HEK293 (cell line): ENCODE results near the gene BTRC.

Experiments
- HOXD13 ChIP-seq: sonication (generic); formaldehyde crosslinking; IDR thresholded peaks from 2 replicates; pipeline ENCODE4 v1.8.0; 2022; ENCODE audit warnings: missing genetic modification reagents, borderline replicate concordance
- IKZF3 ChIP-seq: fragments of 450-650 bp; IDR thresholded peaks from 2 replicates; pipeline ENCODE4 v1.5.0; 2018; ENCODE audit warnings: missing biosample characterization, mild to moderate bottlenecking, missing genetic modification characterization, moderate library complexity
- KLF10 ChIP-seq: fragments of 450-650 bp; IDR thresholded peaks from 2 replicates; pipeline ENCODE4 v1.5.1; 2018; ENCODE audit warnings: missing biosample characterization, mild to moderate bottlenecking, missing genetic modification characterization
- PRDM1 ChIP-seq: fragments of 450-650 bp; formaldehyde crosslinking; IDR thresholded peaks from 2 replicates; pipeline ENCODE4; 2016; ENCODE audit warnings: missing biosample characterization, missing genetic modification characterization
- RBAK ChIP-seq: fragments of 450-650 bp; formaldehyde crosslinking; IDR thresholded peaks from 2 replicates; pipeline ENCODE4 v1.5.1; 2016; ENCODE audit warnings: missing biosample characterization, missing genetic modification characterization
- TCF7L2 ChIP-seq: IDR thresholded peaks from 2 replicates; pipeline ENCODE4 v1.6.1; 2011; ENCODE audit warnings: low read depth, mild to moderate bottlenecking, inconsistent platforms, low read length, moderate library complexity, borderline replicate concordance
- YY1 ChIP-seq: fragments of 450-650 bp; formaldehyde crosslinking; IDR thresholded peaks from 2 replicates; pipeline ENCODE4 v1.5.1; 2018; ENCODE audit warnings: missing biosample characterization, missing genetic modification characterization
- ZNF10 ChIP-seq: fragments of 450-650 bp; formaldehyde crosslinking; IDR thresholded peaks from 2 replicates; pipeline ENCODE4 v1.5.1; 2017; ENCODE audit warnings: missing biosample characterization, missing genetic modification characterization
- ZNF175 ChIP-seq: fragments of 450-650 bp; formaldehyde crosslinking; IDR thresholded peaks from 2 replicates; pipeline ENCODE4 v1.5.1; 2016; ENCODE audit warnings: missing biosample characterization, missing genetic modification characterization
- ZNF202 ChIP-seq: fragments of 450-650 bp; formaldehyde crosslinking; IDR thresholded peaks from 2 replicates; pipeline ENCODE4 v1.5.1; 2016; ENCODE audit warnings: missing biosample characterization, missing genetic modification characterization, borderline replicate concordance
- ZNF391 ChIP-seq: fragments of 450-650 bp; formaldehyde crosslinking; IDR thresholded peaks from 2 replicates; pipeline ENCODE4 v1.5.1; 2016; ENCODE audit warnings: low read depth, missing biosample characterization, missing genetic modification characterization, borderline replicate concordance
- ZNF394 ChIP-seq: fragments of 450-650 bp; formaldehyde crosslinking; IDR thresholded peaks from 2 replicates; pipeline ENCODE4 v1.5.1; 2016; ENCODE audit warnings: missing biosample characterization, missing genetic modification characterization, mild to moderate bottlenecking, moderate library complexity, borderline replicate concordance
- ZNF404 ChIP-seq: fragments of 450-650 bp; formaldehyde crosslinking; IDR thresholded peaks from 2 replicates; pipeline ENCODE4 v1.5.1; 2017; ENCODE audit warnings: missing biosample characterization, missing genetic modification characterization
- ZNF433 ChIP-seq: fragments of 450-650 bp; formaldehyde crosslinking; IDR thresholded peaks from 2 replicates; pipeline ENCODE4 v1.5.1; 2016; ENCODE audit warnings: missing biosample characterization, missing genetic modification characterization, low read depth
- ZNF473 ChIP-seq: fragments of 450-650 bp; formaldehyde crosslinking; IDR thresholded peaks from 2 replicates; pipeline ENCODE4 v1.5.1; 2017; ENCODE audit warnings: missing biosample characterization, missing genetic modification characterization
- ZNF571 ChIP-seq: fragments of 450-650 bp; formaldehyde crosslinking; IDR thresholded peaks from 2 replicates; pipeline ENCODE4 v1.5.0; 2017; ENCODE audit warnings: missing biosample characterization, missing genetic modification characterization
- ZNF596 ChIP-seq: fragments of 450-650 bp; IDR thresholded peaks from 2 replicates; pipeline ENCODE4 v1.5.0; 2018; ENCODE audit warnings: missing biosample characterization, mild to moderate bottlenecking, missing genetic modification characterization, moderate library complexity
- ZNF610 ChIP-seq: fragments of 450-650 bp; formaldehyde crosslinking; IDR thresholded peaks from 2 replicates; pipeline ENCODE4 v1.5.1; 2016; ENCODE audit warnings: missing biosample characterization, missing genetic modification characterization, borderline replicate concordance
- ZNF664 ChIP-seq: fragments of 450-650 bp; formaldehyde crosslinking; IDR thresholded peaks from 2 replicates; pipeline ENCODE4 v1.5.1; 2016; ENCODE audit warnings: missing biosample characterization, missing genetic modification characterization
- ZNF677 ChIP-seq: fragments of 450-650 bp; IDR thresholded peaks from 2 replicates; pipeline ENCODE4 v1.5.0; 2018; ENCODE audit warnings: missing biosample characterization, mild to moderate bottlenecking, missing genetic modification characterization, moderate library complexity
- ZNF701 ChIP-seq: fragments of 450-650 bp; formaldehyde crosslinking; IDR thresholded peaks from 2 replicates; pipeline ENCODE4 v1.5.1; 2016; ENCODE audit warnings: missing biosample characterization, missing genetic modification characterization
- ZNF747 ChIP-seq: fragments of 450-650 bp; formaldehyde crosslinking; IDR thresholded peaks from 2 replicates; pipeline ENCODE4 v1.5.1; 2016; ENCODE audit warnings: missing biosample characterization, missing genetic modification characterization
- ZNF777 ChIP-seq: fragments of 450-650 bp; formaldehyde crosslinking; IDR thresholded peaks from 2 replicates; pipeline ENCODE4 v1.5.1; 2017; ENCODE audit warnings: missing biosample characterization, missing genetic modification characterization, borderline replicate concordance
- ZNF785 ChIP-seq: fragments of 450-650 bp; formaldehyde crosslinking; IDR thresholded peaks from 2 replicates; pipeline ENCODE4 v1.5.1; 2016; ENCODE audit warnings: missing biosample characterization, missing genetic modification characterization
- ZNF792 ChIP-seq: fragments of 450-650 bp; formaldehyde crosslinking; IDR thresholded peaks from 2 replicates; pipeline ENCODE4 v1.5.1; 2016; ENCODE audit warnings: missing biosample characterization, missing genetic modification characterization
- ZNF830 ChIP-seq: fragments of 450-650 bp; IDR thresholded peaks from 2 replicates; pipeline ENCODE4 v1.5.0; 2018; ENCODE audit warnings: missing biosample characterization, missing genetic modification characterization, low read depth, mild to moderate bottlenecking, moderate library complexity
- ZSCAN16 ChIP-seq: fragments of 450-650 bp; formaldehyde crosslinking; IDR thresholded peaks from 2 replicates; pipeline ENCODE4 v1.5.1; 2016; ENCODE audit warnings: missing biosample characterization, missing genetic modification characterization
- TF ChIP-seq, protein P1 (sequence below): fragments of 450-650 bp; formaldehyde crosslinking; IDR thresholded peaks from 2 replicates; pipeline ENCODE4 v1.5.1; 2016; ENCODE audit warnings: missing biosample characterization, missing genetic modification characterization
- TF ChIP-seq, protein P2 (sequence below): fragments of 450-650 bp; formaldehyde crosslinking; IDR thresholded peaks from 2 replicates; pipeline ENCODE4 v1.5.1; 2016; ENCODE audit warnings: missing biosample characterization, missing genetic modification characterization
- TF ChIP-seq, protein P3 (sequence below): fragments of 450-650 bp; formaldehyde crosslinking; IDR thresholded peaks from 2 replicates; pipeline ENCODE4 v1.5.1; 2016; ENCODE audit warnings: missing biosample characterization, missing genetic modification characterization
- TF ChIP-seq, protein P4 (sequence below): fragments of 450-650 bp; formaldehyde crosslinking; IDR thresholded peaks from 2 replicates; pipeline ENCODE4 v1.5.1; 2016; ENCODE audit warnings: missing biosample characterization, missing genetic modification characterization, borderline replicate concordance
- TF ChIP-seq, protein P5 (sequence below): fragments of 450-650 bp; IDR thresholded peaks from 2 replicates; pipeline ENCODE4 v1.5.1; 2018; ENCODE audit warnings: missing biosample characterization, mild to moderate bottlenecking, missing genetic modification characterization
- TF ChIP-seq, protein P6 (sequence below): fragments of 450-650 bp; formaldehyde crosslinking; IDR thresholded peaks from 2 replicates; pipeline ENCODE4 v1.5.1; 2017; ENCODE audit warnings: missing biosample characterization, missing genetic modification characterization

Gene BTRC

DNA sequence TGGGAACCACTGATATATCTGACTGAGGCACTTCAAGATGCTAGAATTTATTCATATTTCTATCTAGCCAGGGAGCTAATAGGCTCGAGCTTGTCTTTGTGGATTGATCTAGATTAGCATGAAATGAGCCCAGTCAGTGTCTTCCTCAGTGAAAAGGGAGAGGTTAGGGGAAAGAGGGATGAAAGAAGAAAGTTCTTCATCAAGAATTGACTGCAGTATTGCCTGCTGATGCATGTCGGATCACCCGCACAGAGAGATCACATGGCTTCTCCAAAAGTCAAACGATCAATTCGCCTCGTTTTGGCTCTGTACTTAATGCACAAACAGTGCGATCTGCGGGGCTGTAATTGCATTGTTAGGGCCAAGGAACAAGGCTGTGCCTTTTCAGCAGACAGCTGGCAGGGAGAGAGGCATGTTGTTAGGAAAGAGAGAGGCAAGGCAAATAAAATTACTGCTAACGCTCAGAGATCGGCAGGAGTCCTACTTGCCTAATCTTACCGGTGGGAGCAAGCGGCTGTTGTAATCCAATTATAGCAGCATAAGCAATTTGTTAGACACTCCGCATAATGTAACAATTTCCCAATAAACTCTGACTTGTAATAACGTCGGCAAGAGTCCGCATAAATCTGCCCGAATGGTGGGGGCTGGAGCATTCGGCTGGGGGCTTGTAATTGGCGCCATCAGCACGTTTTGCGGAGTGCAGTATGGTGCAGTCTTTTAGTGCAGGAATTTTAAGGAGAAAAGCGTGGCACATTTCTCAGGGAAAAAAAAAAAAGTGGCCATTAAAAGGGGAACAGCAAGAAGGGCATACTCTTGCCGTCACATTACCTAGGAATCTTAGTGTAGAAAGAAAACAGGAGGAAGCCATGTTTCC is 132.0 kb downstream of the BTRC start (continued):
- no peak for TF ChIP-seq ZNF175 (tag by site-specific recombination)
- no peak for TF ChIP-seq ZNF792 (tag by site-specific recombination)
- peak; percentile 37; the same call in 1 of the 2 replicates for TF ChIP-seq ZNF664
- peak; percentile 70 for TF ChIP-seq KLF10
- TF ChIP-seq TCF7L2, result no peak; the same call in 1 of the 2 replicates
- no peak for TF ChIP-seq ZNF571 (tag by site-specific recombination)
- peak; percentile 75; the same call in 1 of the 2 replicates for TF ChIP-seq ZNF391 (tag by site-specific recombination)
- peak; percentile 74 for TF ChIP-seq YY1 (tag by site-specific recombination)
- TF ChIP-seq ZNF10 (tag by site-specific recombination), result no peak
- no peak; the same call in 1 of the 2 replicates for TF ChIP-seq ZNF394 (tag by site-specific recombination)
- TF ChIP-seq ZNF473 (tag by site-specific recombination), result no peak
- peak; percentile 91 for TF ChIP-seq IKZF3
- TF ChIP-seq ZNF596 (tag by site-specific recombination), result peak; percentile 95
- TF ChIP-seq, protein P1, sequence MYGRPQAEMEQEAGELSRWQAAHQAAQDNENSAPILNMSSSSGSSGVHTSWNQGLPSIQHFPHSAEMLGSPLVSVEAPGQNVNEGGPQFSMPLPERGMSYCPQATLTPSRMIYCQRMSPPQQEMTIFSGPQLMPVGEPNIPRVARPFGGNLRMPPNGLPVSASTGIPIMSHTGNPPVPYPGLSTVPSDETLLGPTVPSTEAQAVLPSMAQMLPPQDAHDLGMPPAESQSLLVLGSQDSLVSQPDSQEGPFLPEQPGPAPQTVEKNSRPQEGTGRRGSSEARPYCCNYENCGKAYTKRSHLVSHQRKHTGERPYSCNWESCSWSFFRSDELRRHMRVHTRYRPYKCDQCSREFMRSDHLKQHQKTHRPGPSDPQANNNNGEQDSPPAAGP (tag by site-specific recombination), result no peak
- no peak for TF ChIP-seq ZNF777
- TF ChIP-seq ZNF677 (tag by site-specific recombination), result no peak
- TF ChIP-seq, protein P2, sequence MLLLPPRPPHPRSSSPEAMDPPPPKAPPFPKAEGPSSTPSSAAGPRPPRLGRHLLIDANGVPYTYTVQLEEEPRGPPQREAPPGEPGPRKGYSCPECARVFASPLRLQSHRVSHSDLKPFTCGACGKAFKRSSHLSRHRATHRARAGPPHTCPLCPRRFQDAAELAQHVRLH, result 0 out of 2 replicates have a peak, but pooled peaks have one; percentile 75
- TF ChIP-seq HOXD13 (CRISPR knock-in tag), result no peak
- peak; percentile 62; the same call in 1 of the 2 replicates for TF ChIP-seq ZSCAN16 (tag by site-specific recombination)
- peak; percentile 87 for TF ChIP-seq PRDM1 (tag by site-specific recombination)
- TF ChIP-seq, protein P3, sequence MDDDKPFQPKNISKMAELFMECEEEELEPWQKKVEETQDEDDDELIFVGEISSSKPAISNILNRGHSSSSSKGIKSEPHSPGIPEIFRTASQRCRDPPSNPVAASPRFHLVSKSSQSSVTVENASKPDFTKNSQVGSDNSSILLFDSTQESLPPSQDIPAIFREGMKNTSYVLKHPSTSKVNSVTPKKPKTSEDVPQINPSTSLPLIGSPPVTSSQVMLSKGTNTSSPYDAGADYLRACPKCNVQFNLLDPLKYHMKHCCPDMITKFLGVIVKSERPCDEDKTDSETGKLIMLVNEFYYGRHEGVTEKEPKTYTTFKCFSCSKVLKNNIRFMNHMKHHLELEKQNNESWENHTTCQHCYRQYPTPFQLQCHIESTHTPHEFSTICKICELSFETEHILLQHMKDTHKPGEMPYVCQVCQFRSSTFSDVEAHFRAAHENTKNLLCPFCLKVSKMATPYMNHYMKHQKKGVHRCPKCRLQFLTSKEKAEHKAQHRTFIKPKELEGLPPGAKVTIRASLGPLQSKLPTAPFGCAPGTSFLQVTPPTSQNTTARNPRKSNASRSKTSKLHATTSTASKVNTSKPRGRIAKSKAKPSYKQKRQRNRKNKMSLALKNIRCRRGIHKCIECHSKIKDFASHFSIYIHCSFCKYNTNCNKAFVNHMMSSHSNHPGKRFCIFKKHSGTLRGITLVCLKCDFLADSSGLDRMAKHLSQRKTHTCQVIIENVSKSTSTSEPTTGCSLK (tag by site-specific recombination), result no peak
- TF ChIP-seq, protein P4, sequence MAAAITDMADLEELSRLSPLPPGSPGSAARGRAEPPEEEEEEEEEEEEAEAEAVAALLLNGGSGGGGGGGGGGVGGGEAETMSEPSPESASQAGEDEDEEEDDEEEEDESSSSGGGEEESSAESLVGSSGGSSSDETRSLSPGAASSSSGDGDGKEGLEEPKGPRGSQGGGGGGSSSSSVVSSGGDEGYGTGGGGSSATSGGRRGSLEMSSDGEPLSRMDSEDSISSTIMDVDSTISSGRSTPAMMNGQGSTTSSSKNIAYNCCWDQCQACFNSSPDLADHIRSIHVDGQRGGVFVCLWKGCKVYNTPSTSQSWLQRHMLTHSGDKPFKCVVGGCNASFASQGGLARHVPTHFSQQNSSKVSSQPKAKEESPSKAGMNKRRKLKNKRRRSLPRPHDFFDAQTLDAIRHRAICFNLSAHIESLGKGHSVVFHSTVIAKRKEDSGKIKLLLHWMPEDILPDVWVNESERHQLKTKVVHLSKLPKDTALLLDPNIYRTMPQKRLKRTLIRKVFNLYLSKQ, result no peak
- no peak for TF ChIP-seq ZNF701 (tag by site-specific recombination)
- TF ChIP-seq RBAK (tag by site-specific recombination), result no peak
- TF ChIP-seq, protein P5, sequence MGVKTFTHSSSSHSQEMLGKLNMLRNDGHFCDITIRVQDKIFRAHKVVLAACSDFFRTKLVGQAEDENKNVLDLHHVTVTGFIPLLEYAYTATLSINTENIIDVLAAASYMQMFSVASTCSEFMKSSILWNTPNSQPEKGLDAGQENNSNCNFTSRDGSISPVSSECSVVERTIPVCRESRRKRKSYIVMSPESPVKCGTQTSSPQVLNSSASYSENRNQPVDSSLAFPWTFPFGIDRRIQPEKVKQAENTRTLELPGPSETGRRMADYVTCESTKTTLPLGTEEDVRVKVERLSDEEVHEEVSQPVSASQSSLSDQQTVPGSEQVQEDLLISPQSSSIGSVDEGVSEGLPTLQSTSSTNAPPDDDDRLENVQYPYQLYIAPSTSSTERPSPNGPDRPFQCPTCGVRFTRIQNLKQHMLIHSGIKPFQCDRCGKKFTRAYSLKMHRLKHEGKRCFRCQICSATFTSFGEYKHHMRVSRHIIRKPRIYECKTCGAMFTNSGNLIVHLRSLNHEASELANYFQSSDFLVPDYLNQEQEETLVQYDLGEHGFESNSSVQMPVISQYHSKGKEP (tag by site-specific recombination), result peak; percentile 93
- TF ChIP-seq ZNF202 (tag by site-specific recombination), result no peak
- no peak for TF ChIP-seq ZNF433
- no peak for TF ChIP-seq ZNF785 (tag by site-specific recombination)
- no peak for TF ChIP-seq ZNF404 (tag by site-specific recombination)
- TF ChIP-seq ZNF747, result no peak
- no peak for TF ChIP-seq ZNF830 (tag by site-specific recombination)
- TF ChIP-seq, protein P6, sequence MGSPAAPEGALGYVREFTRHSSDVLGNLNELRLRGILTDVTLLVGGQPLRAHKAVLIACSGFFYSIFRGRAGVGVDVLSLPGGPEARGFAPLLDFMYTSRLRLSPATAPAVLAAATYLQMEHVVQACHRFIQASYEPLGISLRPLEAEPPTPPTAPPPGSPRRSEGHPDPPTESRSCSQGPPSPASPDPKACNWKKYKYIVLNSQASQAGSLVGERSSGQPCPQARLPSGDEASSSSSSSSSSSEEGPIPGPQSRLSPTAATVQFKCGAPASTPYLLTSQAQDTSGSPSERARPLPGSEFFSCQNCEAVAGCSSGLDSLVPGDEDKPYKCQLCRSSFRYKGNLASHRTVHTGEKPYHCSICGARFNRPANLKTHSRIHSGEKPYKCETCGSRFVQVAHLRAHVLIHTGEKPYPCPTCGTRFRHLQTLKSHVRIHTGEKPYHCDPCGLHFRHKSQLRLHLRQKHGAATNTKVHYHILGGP (tag by site-specific recombination), result no peak
- peak; percentile 84 for TF ChIP-seq ZNF610 (tag by site-specific recombination)
